ACC112 (cell line): Measurements from ENCODE around the gene RABGEF1.
A peak's percentile ranks its signal among the peaks of the same experiment; 100 is the strongest.
"Not testable (repeated sequence)": the region's sequence is repeated elsewhere in the genome, so short reads cannot be mapped to it uniquely, and the experiment has no call there.

Experiments
- H2AFZ ChIP-seq: fragments of 200-600 bp; sonication (generic); one replicate; pipeline ENCODE4 v1.6.0; 2017; ENCODE audit warnings: antibody characterized with exemption, low read length; ENCODE audit not compliant: unreplicated experiment
- H3K27ac ChIP-seq: fragments of 200-600 bp; sonication (generic); 2 replicates; pipeline ENCODE4 v1.5.1; 2014; ENCODE audit warnings: low read depth, mild to moderate bottlenecking, antibody characterized with exemption, low read length, moderate library complexity
- H3K27me3 ChIP-seq: fragments of 200-600 bp; sonication (generic); 2 replicates; pipeline ENCODE4 v1.6.1; 2014; ENCODE audit warnings: mild to moderate bottlenecking, antibody characterized with exemption, low read length, moderate library complexity, mixed read lengths; ENCODE audit not compliant: insufficient read depth
- H3K36me3 ChIP-seq: fragments of 200-600 bp; sonication (generic); 2 replicates; pipeline ENCODE4 v1.6.1; 2016; ENCODE audit warnings: mild to moderate bottlenecking, antibody characterized with exemption, low read length, moderate library complexity, mixed read lengths; ENCODE audit not compliant: insufficient read depth
- H3K4me1 ChIP-seq: fragments of 200-600 bp; sonication (generic); one replicate; pipeline ENCODE4 v1.6.1; 2016; ENCODE audit warnings: low read length, mixed read lengths; ENCODE audit not compliant: insufficient read depth, unreplicated experiment, control insufficient read depth
- H3K4me3 ChIP-seq: fragments of 200-600 bp; sonication (generic); 2 replicates; pipeline ENCODE4 v1.5.1; 2014; ENCODE audit warnings: mild to moderate bottlenecking, low read depth, low read length
- H3K79me2 ChIP-seq: fragments of 200-600 bp; sonication (generic); one replicate; pipeline ENCODE4 v1.6.0; 2016; ENCODE audit warnings: low read length; ENCODE audit not compliant: control insufficient read depth, unreplicated experiment, insufficient read depth

Gene RABGEF1

DNA sequence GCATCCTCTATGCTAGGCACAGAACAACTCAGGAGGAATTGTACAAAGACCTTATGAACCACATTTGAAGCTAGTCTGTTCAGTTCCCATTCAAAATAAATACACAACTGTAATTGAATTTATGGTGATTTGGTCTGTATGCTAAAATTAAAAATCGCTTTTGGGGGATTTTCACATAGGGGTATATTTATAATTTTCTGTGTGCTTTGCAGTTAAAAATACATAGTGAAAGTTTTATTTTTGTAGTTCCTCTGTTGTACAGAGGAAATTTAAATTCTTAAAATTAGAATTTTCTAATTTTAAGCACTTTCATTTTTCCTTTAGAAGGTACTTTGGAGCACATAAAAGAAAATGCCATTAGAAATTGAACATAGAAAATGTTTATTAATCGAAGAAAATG, 6.9 kb downstream of the RABGEF1 start:
- Histone ChIP-seq H3K27ac (no peak overlapping the region), H3K27me3 (no peaks in the 10 kb centered on the region), H3K36me3 (0 out of 2 replicates have a peak, but pooled peaks cover 6% of the 10 kb centered on the region), H2AFZ (no peak overlapping the region), H3K4me1 (peaks cover 12% of the 10 kb centered on the region), H3K4me3 (peak overlapping the region; percentile 28; the same call in 1 of the 2 replicates), H3K79me2 (peaks cover 95% of the 10 kb centered on the region)

- peaks cover 95% of the 10 kb centered on the region for H3K79me2 ChIP-seq
- peak overlapping the region; percentile 28; the same call in 1 of the 2 replicates for H3K4me3 ChIP-seq
- H3K36me3 ChIP-seq = 0 out of 2 replicates have a peak, but pooled peaks cover 6% of the 10 kb centered on the region
- H2AFZ ChIP-seq = no peak overlapping the region
- H3K27me3 ChIP-seq = no peaks in the 10 kb centered on the region
- H3K27ac ChIP-seq = no peak overlapping the region
- H3K4me1 ChIP-seq = peaks cover 12% of the 10 kb centered on the region
Observed at GRCh38 chr7:66747881-66748511, 7.5 kb downstream of the RABGEF1 start.

- Histone ChIP-seq H3K27ac (no peak overlapping the region), H3K36me3 (0 out of 2 replicates have a peak, but pooled peaks cover 6% of the 10 kb centered on the region)
Observed at GRCh38 chr7:66748791-66749190, 8.3 kb downstream of the RABGEF1 start.

GRCh38 chr7:66751945-66752344, 11.4 kb downstream of the RABGEF1 start:
- 0 out of 2 replicates have a peak, but pooled peaks cover 6% of the 10 kb centered on the region for H3K36me3 ChIP-seq
- no peak overlapping the region for H3K4me3 ChIP-seq
- peaks cover 12% of the 10 kb centered on the region for H3K4me1 ChIP-seq
- H3K79me2 ChIP-seq = peaks cover 93% of the 10 kb centered on the region
- no peak overlapping the region for H2AFZ ChIP-seq
- no peaks in the 10 kb centered on the region for H3K27me3 ChIP-seq
- H3K27ac ChIP-seq = no peak overlapping the region

More at GRCh38 chr7:66748791-66749190, 8.3 kb downstream of the RABGEF1 start:
- Histone ChIP-seq H3K27me3 (no peaks in the 10 kb centered on the region), H3K4me1 (peaks cover 12% of the 10 kb centered on the region), H3K79me2 (peaks cover 94% of the 10 kb centered on the region), H2AFZ (no peak overlapping the region), H3K4me3 (no peak overlapping the region)

DNA sequence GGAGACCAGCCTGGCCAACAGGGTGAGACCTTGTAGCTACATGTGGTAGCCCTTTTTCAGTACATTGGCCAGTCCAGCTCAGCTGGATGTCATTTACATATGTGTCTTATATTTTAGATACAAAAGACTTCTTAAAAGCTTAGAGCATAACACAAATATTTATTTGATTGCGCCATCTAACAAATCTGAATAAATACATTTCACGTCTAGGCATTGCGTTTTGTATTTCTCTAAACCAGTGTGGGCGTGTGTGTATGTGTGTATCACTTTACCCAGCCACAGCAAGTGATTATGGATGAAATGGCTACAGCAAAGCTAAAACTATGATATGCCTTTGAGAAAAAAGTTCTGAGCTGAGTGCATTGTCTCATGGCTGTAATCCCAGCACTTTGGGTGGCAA, 14.0 kb downstream of the RABGEF1 start:
- H3K4me1 ChIP-seq = peaks cover 19% of the 10 kb centered on the region
- H3K36me3 ChIP-seq = no peaks in the 10 kb centered on the region; the same call in 1 of the 2 replicates
- no peak overlapping the region for H3K27ac ChIP-seq
- peaks cover 90% of the 10 kb centered on the region for H3K79me2 ChIP-seq
- no peak overlapping the region for H2AFZ ChIP-seq
- H3K4me3 ChIP-seq = no peak overlapping the region
- H3K27me3 ChIP-seq = no peaks in the 10 kb centered on the region

DNA sequence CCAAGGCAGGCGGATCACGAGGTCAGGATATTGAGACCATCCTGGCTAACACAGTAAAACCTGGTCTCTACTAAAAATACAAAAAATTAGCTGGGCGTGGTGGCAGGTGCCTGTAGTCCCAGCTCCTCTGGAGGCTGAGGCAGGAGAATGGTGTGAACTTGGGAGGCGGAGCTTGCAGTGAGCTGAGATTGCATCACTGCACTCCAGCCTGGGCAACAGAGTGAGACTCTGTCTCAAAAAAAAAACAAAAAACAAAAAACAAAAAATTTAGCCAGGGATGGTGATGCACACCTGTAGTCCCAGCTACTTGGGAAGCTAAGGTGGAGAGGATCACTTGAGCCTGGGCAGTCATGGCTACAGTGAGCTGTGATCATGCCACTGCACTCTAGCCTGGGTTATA, 14.5 kb downstream of the RABGEF1 start:
- not testable (repeated sequence) for H3K27me3 ChIP-seq, H3K4me3 ChIP-seq, H3K36me3 ChIP-seq, H3K27ac ChIP-seq, H2AFZ ChIP-seq
- peaks cover 90% of the 10 kb centered on the region for H3K79me2 ChIP-seq
- H3K4me1 ChIP-seq = peaks cover 19% of the 10 kb centered on the region

DNA sequence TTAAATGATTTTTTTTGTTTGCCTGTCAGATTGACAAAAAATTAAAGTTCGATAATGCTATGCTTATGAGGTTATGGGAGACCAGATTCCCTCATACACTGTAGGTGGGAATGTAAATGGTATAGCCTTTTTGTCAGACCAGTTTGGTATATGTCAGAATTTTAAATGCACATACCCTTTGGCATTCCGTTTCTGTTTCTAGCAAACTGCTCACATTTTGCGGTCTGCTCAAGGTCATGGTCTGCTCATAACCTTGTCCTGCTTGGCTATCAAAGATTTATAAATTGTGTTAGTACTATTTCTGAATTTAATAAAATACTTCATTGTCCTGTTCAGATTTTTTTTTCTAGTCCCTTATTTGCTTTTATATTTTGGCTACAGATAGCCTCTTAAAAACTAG, 15.7 kb downstream of the RABGEF1 start:
- H3K79me2 ChIP-seq = peaks cover 88% of the 10 kb centered on the region
- H3K4me1 ChIP-seq = peaks cover 19% of the 10 kb centered on the region
- H3K4me3 ChIP-seq, H3K27ac ChIP-seq, H3K36me3 ChIP-seq, H3K27me3 ChIP-seq, H2AFZ ChIP-seq: not testable (repeated sequence)

DNA sequence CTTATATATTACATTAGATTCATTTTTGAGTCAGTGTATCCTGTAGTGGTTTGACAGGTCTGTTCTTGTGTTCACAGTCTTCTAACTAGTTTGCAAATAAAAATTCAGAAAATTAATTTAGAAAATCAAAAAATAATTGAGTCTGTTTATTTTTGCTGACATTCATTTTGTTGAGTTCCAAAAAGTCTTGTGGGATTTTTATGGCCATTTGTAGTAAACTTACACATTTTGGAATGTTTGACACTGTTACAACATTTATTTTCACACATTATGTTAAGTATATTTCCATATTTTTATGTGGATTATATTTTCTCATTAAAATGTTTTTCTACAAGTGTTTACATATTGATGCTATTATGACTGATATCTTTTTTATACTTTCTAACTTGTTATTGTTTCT, 16.4 kb downstream of the RABGEF1 start:
- Histone ChIP-seq H3K27ac (no peak overlapping the region), H3K4me3 (no peak overlapping the region), H2AFZ (no peak overlapping the region), H3K4me1 (peaks cover 19% of the 10 kb centered on the region), H3K27me3 (no peaks in the 10 kb centered on the region), H3K36me3 (peaks cover 4% of the 10 kb centered on the region; the same call in 1 of the 2 replicates), H3K79me2 (peaks cover 88% of the 10 kb centered on the region)

- Histone ChIP-seq H3K4me3 (no peak overlapping the region), H3K27me3 (no peaks in the 10 kb centered on the region), H2AFZ (no peak overlapping the region), H3K36me3 (peaks cover 4% of the 10 kb centered on the region; the same call in 1 of the 2 replicates), H3K79me2 (peaks cover 87% of the 10 kb centered on the region), H3K27ac (no peak overlapping the region), H3K4me1 (peaks cover 19% of the 10 kb centered on the region)
Observed at GRCh38 chr7:66757939-66758338, 17.4 kb downstream of the RABGEF1 start.

- no peaks in the 10 kb centered on the region for H3K27me3 ChIP-seq
- no peak overlapping the region for H3K4me3 ChIP-seq
- peaks cover 85% of the 10 kb centered on the region for H3K79me2 ChIP-seq
- H3K36me3 ChIP-seq = peaks cover 4% of the 10 kb centered on the region; the same call in 1 of the 2 replicates
- H2AFZ ChIP-seq = no peak overlapping the region
- H3K4me1 ChIP-seq = peaks cover 19% of the 10 kb centered on the region
- H3K27ac ChIP-seq = peak overlapping the region; percentile 17; the same call in 1 of the 2 replicates
Observed at GRCh38 chr7:66758950-66759628, 18.6 kb downstream of the RABGEF1 start.

DNA sequence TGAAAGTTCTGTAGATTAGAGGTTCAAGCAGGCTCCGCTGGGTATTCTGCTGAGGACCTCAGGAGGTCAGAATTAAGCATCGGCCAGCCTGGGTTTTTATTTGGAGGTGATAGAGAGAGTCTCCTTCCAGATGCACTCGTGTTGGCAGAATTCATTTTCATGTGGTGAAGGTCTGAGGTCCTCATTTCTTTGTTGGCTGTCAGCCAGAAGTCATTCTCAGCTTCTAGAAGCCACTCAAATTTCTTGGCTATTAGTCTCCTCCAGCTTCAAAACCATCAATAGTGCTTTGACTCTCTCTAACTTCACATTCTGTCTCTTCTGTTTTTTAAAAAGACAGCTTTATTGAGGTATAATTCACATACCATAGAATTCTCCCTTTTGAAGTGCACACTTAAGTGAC, 22.6 kb downstream of the RABGEF1 start:
- not testable (repeated sequence) for H3K27me3 ChIP-seq, H2AFZ ChIP-seq, H3K36me3 ChIP-seq, H3K4me3 ChIP-seq
- peaks cover 23% of the 10 kb centered on the region for H3K4me1 ChIP-seq
- H3K79me2 ChIP-seq = peaks cover 82% of the 10 kb centered on the region
- peak overlapping the region; percentile 61 for H3K27ac ChIP-seq
